Measurements from ENCODE around the gene EEF1E1.

GRCh38 chr6:8066108-8066507 is 36.2 kb downstream of the EEF1E1 start:
- TF ChIP-seq CTCF (IDR thresholded peaks at IDR 0.05) (peak in 1 of 6 experiments; percentile 14), POLR2A (IDR thresholded peaks at IDR 0.05) (no peak)
